HUES6 (cell line): ENCODE measurements around the gene SYT7.

Experiments used
- H3K27ac ChIP-seq: 2 replicates; pipeline ENCODE4 v1.7.0; 2013; ENCODE audit warnings: low read depth, mild to moderate bottlenecking, low read length, inconsistent platforms
- H3K27me3 ChIP-seq: 2 replicates; pipeline ENCODE4 v1.6.1; 2013; ENCODE audit warnings: low read length; ENCODE audit not compliant: control insufficient read depth, insufficient read depth
- H3K36me3 ChIP-seq: 2 replicates; pipeline ENCODE4 v1.6.1; 2013; ENCODE audit warnings: low read length; ENCODE audit not compliant: control insufficient read depth, insufficient read depth
- H3K4me1 ChIP-seq: 2 replicates; pipeline ENCODE4 v1.6.1; 2013; ENCODE audit warnings: low read length; ENCODE audit not compliant: control insufficient read depth, insufficient read depth
- H3K4me3 ChIP-seq: 2 replicates; pipeline ENCODE4 v1.5.1; 2013; ENCODE audit warnings: low read depth, low read length
- H3K9ac ChIP-seq: one replicate; pipeline ENCODE4 v1.6.1; 2013; ENCODE audit warnings: mild to moderate bottlenecking, low read length
- H3K9me3 ChIP-seq: 2 replicates; pipeline ENCODE4 v1.6.1; 2013; ENCODE audit warnings: low read depth, low read length; ENCODE audit not compliant: control insufficient read depth, insufficient read depth

The SYT7 gene

GRCh38 chr11:61607426-61607825 lies 26.6 kb upstream of the SYT7 start:
- no peak overlapping the region for H3K4me3 ChIP-seq
- peaks cover 32% of the 10 kb centered on the region for H3K4me1 ChIP-seq
- H3K36me3 ChIP-seq: no peaks in the 10 kb centered on the region
- H3K9me3 ChIP-seq: peaks cover 4% of the 10 kb centered on the region; the same call in 1 of the 2 replicates
- no peak overlapping the region for H3K27ac ChIP-seq
- no peak overlapping the region for H3K9ac ChIP-seq
- H3K27me3 ChIP-seq: no peaks in the 10 kb centered on the region

- H3K36me3 ChIP-seq: no peaks in the 10 kb centered on the region
- H3K27me3 ChIP-seq: no peaks in the 10 kb centered on the region; the same call in 1 of the 2 replicates
- no peak overlapping the region for H3K27ac ChIP-seq
- peaks cover 28% of the 10 kb centered on the region for H3K4me1 ChIP-seq
- H3K9me3 ChIP-seq: no peaks in the 10 kb centered on the region
- H3K4me3 ChIP-seq: no peak overlapping the region
- no peak overlapping the region for H3K9ac ChIP-seq
Observed at GRCh38 chr11:61603667-61604066, 22.8 kb upstream of the SYT7 start.

- H3K9me3 ChIP-seq: no peaks in the 10 kb centered on the region
- no peak overlapping the region for H3K9ac ChIP-seq
- no peaks in the 10 kb centered on the region; the same call in 1 of the 2 replicates for H3K27me3 ChIP-seq
- H3K36me3 ChIP-seq: no peaks in the 10 kb centered on the region
- H3K27ac ChIP-seq: no peak overlapping the region
- H3K4me3 ChIP-seq: no peak overlapping the region
- peaks cover 34% of the 10 kb centered on the region for H3K4me1 ChIP-seq
Observed at GRCh38 chr11:61602775-61603569, 22.1 kb upstream of the SYT7 start.

GRCh38 chr11:61601512-61601911 lies 20.6 kb upstream of the SYT7 start:
- no peaks in the 10 kb centered on the region; the same call in 1 of the 2 replicates for H3K27me3 ChIP-seq
- no peak overlapping the region for H3K9ac ChIP-seq
- H3K36me3 ChIP-seq: no peaks in the 10 kb centered on the region
- no peak overlapping the region for H3K4me3 ChIP-seq
- H3K27ac ChIP-seq: no peak overlapping the region
- peaks cover 34% of the 10 kb centered on the region for H3K4me1 ChIP-seq
- no peaks in the 10 kb centered on the region for H3K9me3 ChIP-seq

GRCh38 chr11:61599968-61600710 lies 19.3 kb upstream of the SYT7 start:
- Histone ChIP-seq H3K4me1 (peaks cover 44% of the 10 kb centered on the region), H3K9ac (no peak overlapping the region), H3K9me3 (no peaks in the 10 kb centered on the region), H3K27me3 (no peaks in the 10 kb centered on the region; the same call in 1 of the 2 replicates), H3K36me3 (no peaks in the 10 kb centered on the region), H3K4me3 (peak overlapping the region; percentile 27; the same call in 1 of the 2 replicates), H3K27ac (0 out of 2 replicates have a peak overlapping the region, but pooled peaks have one; percentile 37)

- H3K4me1 ChIP-seq: peaks cover 53% of the 10 kb centered on the region
- no peaks in the 10 kb centered on the region; the same call in 1 of the 2 replicates for H3K27me3 ChIP-seq
- no peaks in the 10 kb centered on the region for H3K9me3 ChIP-seq
- H3K4me3 ChIP-seq: peak overlapping the region; percentile 27; the same call in 1 of the 2 replicates
- 0 out of 2 replicates have a peak overlapping the region, but pooled peaks have one; percentile 37 for H3K27ac ChIP-seq
- H3K9ac ChIP-seq: peak overlapping the region; percentile 21
- H3K36me3 ChIP-seq: no peaks in the 10 kb centered on the region
Observed at GRCh38 chr11:61598886-61599868, 18.3 kb upstream of the SYT7 start.

- Histone ChIP-seq H3K36me3 (no peaks in the 10 kb centered on the region), H3K27ac (no peak overlapping the region), H3K27me3 (no peaks in the 10 kb centered on the region; the same call in 1 of the 2 replicates), H3K4me1 (peaks cover 47% of the 10 kb centered on the region), H3K9ac (no peak overlapping the region), H3K9me3 (no peaks in the 10 kb centered on the region), H3K4me3 (no peak overlapping the region)
Observed at GRCh38 chr11:61598374-61598773, 17.5 kb upstream of the SYT7 start.

GRCh38 chr11:61596990-61597389 lies 16.1 kb upstream of the SYT7 start:
- peaks cover 2% of the 10 kb centered on the region; the same call in 1 of the 2 replicates for H3K27me3 ChIP-seq
- no peak overlapping the region for H3K27ac ChIP-seq

GRCh38 chr11:61596542-61596941 lies 15.7 kb upstream of the SYT7 start:
- H3K36me3 ChIP-seq: no peaks in the 10 kb centered on the region
- peaks cover 39% of the 10 kb centered on the region for H3K4me1 ChIP-seq
- H3K9me3 ChIP-seq: no peaks in the 10 kb centered on the region
- no peak overlapping the region for H3K4me3 ChIP-seq
- no peak overlapping the region for H3K9ac ChIP-seq
- H3K27ac ChIP-seq: no peak overlapping the region
- H3K27me3 ChIP-seq: peaks cover 6% of the 10 kb centered on the region; the same call in 1 of the 2 replicates

More at GRCh38 chr11:61596990-61597389, 16.1 kb upstream of the SYT7 start:
- H3K4me1 ChIP-seq: peaks cover 39% of the 10 kb centered on the region
- H3K9ac ChIP-seq: no peak overlapping the region
- no peaks in the 10 kb centered on the region for H3K36me3 ChIP-seq
- H3K9me3 ChIP-seq: no peaks in the 10 kb centered on the region
- H3K4me3 ChIP-seq: no peak overlapping the region

- Histone ChIP-seq H3K4me1 (peaks cover 37% of the 10 kb centered on the region), H3K4me3 (no peak overlapping the region), H3K27ac (no peak overlapping the region), H3K9me3 (no peaks in the 10 kb centered on the region), H3K9ac (no peak overlapping the region), H3K27me3 (peaks cover 13% of the 10 kb centered on the region; the same call in 1 of the 2 replicates), H3K36me3 (no peaks in the 10 kb centered on the region)
Observed at GRCh38 chr11:61594907-61595257, 14.0 kb upstream of the SYT7 start.
